ENCODE data around the gene LIMS1.
"Not testable (repeated sequence)": the region's sequence is repeated elsewhere in the genome, so short reads cannot be mapped to it uniquely, and the experiment has no call there.

The LIMS1 gene

GRCh38 chr2:108553209-108553919 is 19.1 kb downstream of the LIMS1 start:
- no peak for DNase-seq

GRCh38 chr2:108554528-108554927 is 20.3 kb downstream of the LIMS1 start:
- DNase-seq = peak in 2 of 3 experiments; percentile 8 to 56

- DNase-seq = no peak
Measured at GRCh38 chr2:108555572-108555971, 21.3 kb downstream of the LIMS1 start.

GRCh38 chr2:108556581-108556980 is 22.3 kb downstream of the LIMS1 start:
- DNase-seq = not testable (repeated sequence)

- no peak for DNase-seq
Measured at GRCh38 chr2:108560241-108560811, 26.1 kb downstream of the LIMS1 start.

- no peak for DNase-seq
Measured at GRCh38 chr2:108560895-108561530, 26.7 kb downstream of the LIMS1 start.

GRCh38 chr2:108562274-108562673 is 28.0 kb downstream of the LIMS1 start:
- no peak for DNase-seq

- no peak for DNase-seq
Measured at GRCh38 chr2:108564510-108564909, 30.2 kb downstream of the LIMS1 start.

- no peak for DNase-seq
Measured at GRCh38 chr2:108565778-108566375, 31.6 kb downstream of the LIMS1 start.

GRCh38 chr2:108570416-108570815 is 36.1 kb downstream of the LIMS1 start:
- no peak for DNase-seq

GRCh38 chr2:108571286-108571685 is 37.0 kb downstream of the LIMS1 start:
- no peak for DNase-seq

- no peak for DNase-seq
Measured at GRCh38 chr2:108573061-108573460, 38.8 kb downstream of the LIMS1 start.

- no peak for DNase-seq
Measured at GRCh38 chr2:108574332-108574731, 40.1 kb downstream of the LIMS1 start.

GRCh38 chr2:108575132-108575966 is 41.1 kb downstream of the LIMS1 start:
- no peak for DNase-seq

- DNase-seq = no peak
Measured at GRCh38 chr2:108577099-108577498, 42.8 kb downstream of the LIMS1 start.

GRCh38 chr2:108579623-108580022 is 45.4 kb downstream of the LIMS1 start:
- DNase-seq = no peak

- no peak for DNase-seq
Measured at GRCh38 chr2:108580050-108580449, 45.8 kb downstream of the LIMS1 start.

- DNase-seq = peak; percentile 46 to 85 (median 66)
Measured at GRCh38 chr2:108583903-108584520, 49.7 kb downstream of the LIMS1 start.

- DNase-seq = no peak
Measured at GRCh38 chr2:108585436-108585835, 51.2 kb downstream of the LIMS1 start.

GRCh38 chr2:108586116-108586515 is 51.8 kb downstream of the LIMS1 start:
- no peak for DNase-seq

- DNase-seq = peak in 1 of 3 experiments; percentile 24
Measured at GRCh38 chr2:108586631-108587030, 52.4 kb downstream of the LIMS1 start.

GRCh38 chr2:108587621-108588020 is 53.4 kb downstream of the LIMS1 start:
- DNase-seq = no peak

Data from NCI-H1417 (cell line).